ENCODE data around the gene ADGRL1.
"Not testable (repeated sequence)": the region's sequence is repeated elsewhere in the genome, so short reads cannot be mapped to it uniquely, and the experiment has no call there.

The ADGRL1 gene

DNA sequence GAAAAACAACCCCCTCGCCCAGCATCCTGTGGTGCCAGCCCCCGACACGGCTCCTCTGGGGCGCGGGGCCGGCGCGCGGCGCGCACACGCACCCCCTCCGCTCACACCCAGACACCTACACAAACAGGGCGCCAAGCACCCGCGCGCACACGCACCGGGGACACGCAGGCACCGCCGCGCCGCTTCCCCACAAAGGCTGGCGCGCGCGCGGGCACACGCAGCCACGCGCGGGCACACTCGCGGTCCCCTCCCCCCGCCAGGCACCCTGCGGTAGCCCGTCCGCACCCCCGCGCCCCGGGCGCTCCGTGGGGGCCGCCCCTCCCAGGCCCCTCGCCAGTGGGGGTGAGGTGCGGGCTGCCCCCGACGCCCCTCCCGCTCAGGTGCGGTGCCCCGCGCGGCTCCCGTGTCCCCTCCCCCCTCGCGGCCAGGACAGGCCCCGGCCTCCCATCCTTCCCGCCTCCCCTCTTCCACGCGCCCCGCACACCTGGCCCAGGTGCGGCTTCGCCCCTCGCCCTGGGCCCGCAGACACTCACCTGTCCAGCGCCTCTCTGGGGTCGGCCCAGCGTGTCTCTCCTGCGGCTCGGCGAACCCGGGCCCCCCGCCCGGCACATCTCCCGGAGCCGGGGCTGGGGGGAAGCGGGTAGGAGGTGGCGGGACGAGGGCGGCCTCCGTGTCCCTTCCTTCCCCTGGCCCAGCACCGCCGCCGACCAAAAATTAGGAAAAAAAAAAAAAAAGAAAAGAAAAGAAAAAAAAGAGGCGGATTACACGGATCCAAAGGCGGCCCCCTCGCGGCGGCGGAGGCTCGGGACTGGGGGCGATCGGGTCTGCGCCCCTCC, at the start of gene ADGRL1:
Gene ADGRL1, minus strand, starts transcription at position 718 of the 836 bp plus-strand sequence. CDS start 22,567 bp downstream, outside the sequence.
- DNase-seq, result peak; percentile 16

DNA sequence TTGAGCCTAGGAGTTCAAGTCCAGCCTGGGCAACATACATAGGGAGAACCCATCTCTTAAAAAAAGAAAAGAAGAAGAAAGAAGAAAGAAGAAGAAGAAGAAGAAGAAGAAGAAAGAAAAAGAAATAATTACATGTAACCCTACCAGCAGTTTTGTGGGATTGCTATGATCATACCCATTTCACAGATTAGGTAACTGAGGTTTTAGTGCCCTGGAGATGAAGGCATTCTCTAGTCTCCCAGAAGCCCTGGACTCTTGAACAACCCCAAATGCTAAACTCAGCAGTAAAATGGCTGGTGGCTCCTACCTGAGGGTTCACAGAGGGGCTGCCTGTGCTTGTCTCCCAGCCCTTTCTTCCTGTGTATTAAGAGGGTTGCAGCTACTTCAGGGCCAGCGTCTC, 49.3 kb upstream of the ADGRL1 start:
- not testable (repeated sequence) for DNase-seq

DNA sequence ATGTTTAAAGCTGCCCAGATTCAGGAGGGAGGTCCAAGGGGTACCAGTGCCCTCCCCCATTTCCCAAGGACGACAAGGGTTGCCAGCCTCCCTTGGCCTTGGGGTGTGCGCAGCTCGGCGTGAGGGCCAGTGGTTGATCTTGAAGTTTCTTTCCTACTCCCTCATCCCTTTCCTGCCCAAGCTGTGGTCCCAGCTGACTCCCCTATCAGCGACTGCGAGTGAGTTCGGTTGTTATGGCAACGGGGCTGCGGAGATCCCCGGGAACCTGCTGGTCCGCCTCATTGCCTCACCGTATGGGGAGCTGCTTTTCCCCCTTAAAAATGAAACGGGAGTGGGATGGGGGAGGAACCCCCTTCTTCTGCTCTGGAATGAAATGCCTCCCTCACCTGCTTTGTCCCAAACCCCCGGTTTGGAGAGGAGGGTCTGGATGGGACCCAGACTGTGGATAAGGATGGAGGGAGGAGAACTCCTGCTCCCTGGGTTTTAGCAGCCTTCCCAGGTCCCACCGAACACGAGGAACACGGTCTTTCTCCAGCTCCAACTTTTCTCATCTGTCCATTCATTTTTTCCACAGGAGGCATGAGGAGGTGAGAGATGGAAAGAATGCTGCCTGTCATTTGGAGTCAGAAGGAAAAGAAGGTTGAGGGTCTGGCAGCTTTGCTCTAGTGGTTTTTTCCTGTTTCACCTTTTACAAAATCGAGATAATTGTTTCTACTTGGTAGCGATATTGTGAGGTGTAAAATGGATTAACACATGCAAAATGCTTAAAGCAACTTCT, 48.0 kb upstream of the ADGRL1 start:
- DNase-seq, result not testable (repeated sequence)

DNA sequence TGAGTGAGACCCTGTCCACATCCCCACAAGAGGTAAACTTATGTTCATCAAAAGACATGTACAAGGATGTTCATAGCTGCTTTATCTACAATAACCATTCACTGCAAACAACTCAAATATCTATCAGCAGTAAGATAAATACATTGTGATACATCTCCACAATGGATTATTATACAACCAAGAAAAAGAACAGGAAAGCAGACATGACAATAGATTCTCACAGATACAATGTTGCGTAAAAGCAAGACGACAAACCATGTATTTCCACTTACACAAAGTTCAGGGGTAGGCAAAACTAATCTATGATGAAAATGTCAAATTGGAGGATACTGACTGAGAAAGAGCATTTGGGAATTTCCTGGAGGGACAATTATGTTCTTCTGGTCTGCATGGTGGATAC, 46.2 kb upstream of the ADGRL1 start:
- not testable (repeated sequence) for DNase-seq

DNA sequence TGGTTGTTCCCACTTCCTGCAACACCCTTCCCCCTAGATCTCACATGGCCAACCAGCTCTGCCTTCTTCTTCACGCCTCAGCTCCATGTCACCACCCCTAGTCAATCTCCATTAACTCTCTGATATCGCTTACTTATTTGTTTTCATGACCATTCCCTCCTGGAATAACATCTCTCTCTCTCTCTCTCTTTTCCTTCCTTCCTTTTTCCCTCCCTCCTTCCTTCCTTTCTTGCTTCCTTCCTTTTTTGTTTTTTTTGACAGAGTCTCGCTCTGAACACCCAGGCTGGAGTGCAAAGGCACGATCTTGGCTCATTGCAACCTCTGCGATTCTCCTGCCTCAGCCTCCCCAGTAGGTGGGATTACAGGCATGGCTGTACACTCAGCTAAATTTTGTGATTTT, 44.9 kb upstream of the ADGRL1 start:
- no peak for DNase-seq

DNA sequence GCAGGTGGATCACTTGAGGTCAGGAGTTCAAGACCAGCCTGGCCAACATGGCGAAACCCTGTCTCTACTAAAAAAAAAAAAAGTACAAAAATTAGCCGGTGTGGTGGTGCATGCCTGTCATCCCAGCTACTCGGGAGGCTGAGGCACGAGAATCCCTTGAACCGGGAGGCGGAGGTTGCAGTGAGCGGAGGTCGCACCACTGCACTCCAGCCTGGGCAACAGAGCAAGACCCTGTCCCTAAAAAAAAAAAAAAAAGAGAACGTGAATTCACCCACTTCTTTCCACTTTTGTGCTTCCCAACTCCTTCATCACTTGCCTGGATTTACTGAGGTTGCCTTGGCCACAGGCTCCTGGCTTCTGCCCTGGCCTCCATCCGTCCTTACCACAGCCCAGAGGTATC, 44.3 kb upstream of the ADGRL1 start:
- not testable (repeated sequence) for DNase-seq

DNA sequence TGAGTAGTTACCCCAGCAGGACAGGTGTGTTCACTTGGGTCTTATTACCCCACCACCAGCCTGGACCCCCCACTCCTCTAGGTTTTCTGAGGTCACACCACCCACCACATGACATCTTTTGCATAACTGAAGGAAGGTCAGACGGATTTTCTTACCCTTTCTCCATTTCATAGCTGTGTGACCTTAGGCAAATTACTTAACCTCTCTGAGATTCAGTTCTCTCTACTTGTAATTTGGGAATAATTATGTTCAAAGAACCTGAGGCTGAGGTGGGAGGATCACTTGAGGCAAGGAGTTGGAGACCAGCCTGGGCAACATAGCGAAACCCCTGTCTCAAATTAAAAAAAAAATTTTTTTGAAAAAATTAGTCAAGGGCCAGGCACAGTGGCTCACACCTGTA, 43.9 kb upstream of the ADGRL1 start:
- not testable (repeated sequence) for DNase-seq

DNA sequence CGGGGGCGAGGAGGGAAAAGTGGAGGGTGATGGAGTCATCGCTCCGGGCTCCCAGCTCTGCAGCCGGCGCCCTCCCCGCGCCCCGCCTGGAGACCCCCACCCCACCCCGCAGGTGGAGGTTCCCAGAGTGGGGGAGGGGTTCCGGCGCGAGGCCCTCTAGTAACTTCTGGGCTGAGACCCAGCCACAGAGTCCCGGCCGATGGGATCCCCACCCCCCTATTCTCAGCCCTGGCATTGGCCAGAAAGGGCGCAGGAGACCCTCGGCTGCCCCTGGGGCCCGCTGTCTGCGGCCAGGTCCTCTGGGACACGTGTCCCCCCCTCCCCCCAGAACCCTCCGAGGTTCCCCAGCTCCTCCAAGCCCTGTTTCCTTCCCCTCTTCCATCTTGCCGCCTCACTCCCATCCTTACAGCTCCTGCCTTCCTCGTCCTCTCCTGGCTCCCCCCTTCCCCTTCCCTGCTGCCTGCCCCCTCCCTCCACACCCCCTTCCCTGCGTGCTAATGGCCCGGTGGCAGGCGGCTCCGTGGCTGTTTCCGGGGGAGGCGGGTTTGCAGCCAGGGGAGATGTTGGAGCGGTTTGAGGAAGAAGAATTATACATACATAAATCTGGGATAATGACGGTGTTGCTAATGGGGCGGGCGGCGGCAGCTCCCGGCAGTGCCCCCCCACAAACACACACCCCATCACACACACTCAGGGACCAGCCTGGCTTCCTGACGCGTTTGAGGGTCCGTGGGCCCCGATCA, 43.2 kb upstream of the ADGRL1 start:
- peak; percentile 5 for DNase-seq

DNA sequence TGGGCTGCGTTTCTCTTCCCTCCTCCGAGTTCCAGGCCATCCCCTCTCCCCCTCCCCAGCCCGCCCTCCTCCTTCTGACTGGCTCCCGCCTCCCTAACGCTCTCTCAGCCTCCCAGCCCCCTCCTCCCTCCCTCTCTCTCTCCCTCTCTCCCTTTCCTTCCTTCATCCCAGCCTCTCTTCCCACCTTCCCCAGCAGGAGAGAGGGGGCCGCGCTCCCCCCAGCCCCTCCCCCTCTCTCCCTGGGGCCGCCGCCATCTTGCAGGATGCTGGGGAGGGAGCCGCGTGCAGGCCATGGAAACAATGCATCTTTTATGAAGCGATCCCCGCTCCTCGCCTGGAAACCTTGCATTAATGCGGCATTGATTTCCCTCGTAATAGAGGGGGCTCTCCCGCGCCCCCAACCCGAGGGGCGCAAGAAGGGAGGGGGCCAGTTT, 42.6 kb upstream of the ADGRL1 start:
- DNase-seq, result peak; percentile 55

DNA sequence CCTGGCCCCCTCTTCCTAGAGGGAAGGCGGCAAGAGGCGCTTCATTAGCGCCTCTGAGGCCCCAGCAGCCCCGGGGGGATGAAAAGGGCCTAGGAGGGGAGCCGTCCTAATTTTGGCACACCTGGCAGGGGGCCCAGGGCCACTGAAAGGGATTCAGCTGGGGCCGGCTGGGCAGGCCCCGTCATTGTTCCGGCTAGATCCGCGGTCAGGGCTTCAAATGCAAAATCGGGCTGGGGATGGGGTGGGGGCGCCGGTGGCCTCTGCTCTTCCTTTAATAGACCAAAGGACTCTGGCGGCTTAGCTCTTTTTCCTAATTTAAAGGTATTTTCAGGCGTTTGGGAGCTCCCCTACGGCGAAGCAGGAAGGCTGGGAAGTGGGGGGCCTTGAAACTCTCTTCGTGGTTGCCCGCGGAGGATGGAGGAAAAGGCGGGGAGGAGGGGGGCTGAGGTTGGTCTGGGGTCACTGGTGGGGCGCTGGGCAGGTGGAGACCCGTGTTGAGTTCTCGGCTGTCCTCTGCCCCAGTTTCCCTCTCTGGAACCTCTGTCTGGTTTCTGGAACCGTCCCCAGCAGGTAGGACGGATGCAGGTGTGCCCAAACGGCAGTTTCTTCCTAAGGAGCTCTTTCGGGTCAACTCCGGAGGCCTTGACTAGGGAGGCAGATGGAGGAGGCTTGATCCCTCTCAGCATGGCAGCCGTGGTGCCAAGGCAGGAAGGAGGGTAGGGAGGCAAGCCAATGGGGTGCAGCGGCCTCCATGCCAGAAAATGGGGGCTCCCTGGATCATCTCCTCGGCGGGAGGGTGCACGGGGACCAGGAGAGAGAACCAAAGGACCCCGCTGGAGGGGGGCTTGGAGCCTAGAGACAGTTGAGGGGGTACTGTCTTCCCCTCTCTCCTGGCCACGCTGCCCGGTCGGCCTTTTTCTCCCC, 41.8 kb upstream of the ADGRL1 start:
- peak; percentile 22 for DNase-seq

DNA sequence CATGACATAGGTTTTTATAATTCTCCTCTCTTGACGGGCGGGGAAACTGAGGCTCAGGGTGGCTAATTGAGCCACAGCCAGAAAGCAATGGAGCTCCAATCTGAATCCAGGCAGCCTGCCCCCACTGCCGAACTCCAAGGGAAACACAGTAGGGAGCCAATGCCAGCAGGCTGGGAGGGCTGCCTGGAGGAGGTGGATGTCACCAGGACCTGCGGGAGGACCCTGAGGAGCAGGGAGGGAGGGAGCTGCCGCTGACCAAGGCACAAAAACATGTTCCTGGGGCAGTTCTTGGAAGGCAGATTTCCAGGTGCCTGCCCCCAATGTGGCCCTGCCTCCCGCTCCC, 41.2 kb upstream of the ADGRL1 start:
- DNase-seq, result not testable (repeated sequence)

DNA sequence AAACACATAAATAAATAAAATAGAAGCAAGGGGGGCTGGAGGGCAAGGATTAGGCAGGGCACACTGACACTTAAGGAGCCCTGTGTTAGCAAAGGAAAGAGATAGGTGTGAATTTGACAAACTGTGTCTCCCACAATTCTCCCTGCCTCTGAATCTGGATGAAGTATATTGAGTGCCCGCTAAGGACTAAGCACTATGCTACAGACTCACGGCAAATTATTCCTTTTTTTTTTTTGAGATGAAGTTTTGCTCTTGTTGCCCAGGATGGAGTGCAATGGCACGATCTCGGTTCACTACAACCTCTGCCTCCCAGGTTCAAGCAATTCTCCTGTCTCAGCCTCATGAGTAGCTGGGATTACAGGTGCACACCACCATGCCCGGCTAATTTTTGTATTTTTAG, 38.4 kb upstream of the ADGRL1 start:
- not testable (repeated sequence) for DNase-seq

DNA sequence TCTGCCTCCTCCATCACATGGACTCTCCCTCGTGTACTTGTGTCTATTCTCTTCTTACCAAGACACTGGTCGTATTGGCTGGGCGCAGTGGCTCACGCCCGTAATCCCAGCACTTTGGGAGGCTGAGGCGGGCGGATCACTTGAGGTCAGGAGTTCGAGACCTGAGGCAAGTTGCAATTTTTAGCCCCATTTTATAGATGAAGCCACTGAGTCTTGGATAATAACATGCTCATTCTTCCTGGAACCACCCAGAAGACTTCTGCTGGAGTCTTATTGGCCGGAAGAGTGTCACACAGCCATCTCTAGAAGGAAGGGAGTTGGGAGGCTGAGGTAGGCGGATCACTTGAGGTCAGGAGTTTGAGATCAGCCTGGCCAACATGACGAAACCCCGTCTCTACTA, 37.7 kb upstream of the ADGRL1 start:
- DNase-seq, result not testable (repeated sequence)

DNA sequence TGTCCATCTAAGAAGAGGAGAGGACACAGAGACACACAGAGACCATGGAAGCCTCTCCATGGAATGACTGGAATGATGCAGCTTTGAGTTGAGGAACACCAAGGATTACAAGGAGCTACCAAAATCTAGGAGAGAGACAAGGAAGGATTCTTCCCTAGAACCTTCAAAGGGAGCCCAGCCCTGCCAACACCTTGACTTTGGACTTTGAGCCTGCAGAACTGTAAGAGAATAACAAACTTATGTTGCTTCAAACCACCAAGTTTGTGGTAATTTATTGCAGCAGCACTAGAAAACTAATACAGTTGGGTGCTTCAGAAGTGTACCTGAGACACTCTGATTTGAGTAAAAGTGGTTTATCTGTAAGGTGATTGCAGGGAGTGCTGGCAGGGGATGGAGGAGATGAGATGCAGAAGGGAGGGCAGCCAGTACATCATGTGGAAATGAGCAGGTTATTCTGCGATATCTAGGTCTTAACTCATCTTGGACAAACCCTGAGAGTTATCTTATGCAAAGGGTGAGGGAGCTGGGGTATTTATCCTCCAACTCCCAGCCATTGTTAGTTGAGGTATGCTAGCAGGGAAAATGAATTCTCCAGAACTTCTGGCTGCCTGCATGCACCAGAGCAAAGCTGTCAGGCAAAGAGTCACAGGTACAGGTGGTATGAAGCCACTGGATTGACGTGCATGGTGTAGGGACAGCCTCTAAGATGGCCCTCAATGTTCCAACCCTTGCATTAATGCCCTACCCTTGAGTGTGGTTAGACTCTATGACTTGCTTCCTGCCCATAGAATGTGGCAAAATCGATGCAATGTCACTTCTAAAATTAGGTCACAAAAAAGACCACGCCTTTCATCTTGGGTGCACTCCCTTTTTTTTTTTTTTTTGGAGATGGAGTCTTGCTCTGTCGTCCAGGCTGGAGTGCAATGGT, 31.3 kb upstream of the ADGRL1 start:
- no peak for DNase-seq

DNA sequence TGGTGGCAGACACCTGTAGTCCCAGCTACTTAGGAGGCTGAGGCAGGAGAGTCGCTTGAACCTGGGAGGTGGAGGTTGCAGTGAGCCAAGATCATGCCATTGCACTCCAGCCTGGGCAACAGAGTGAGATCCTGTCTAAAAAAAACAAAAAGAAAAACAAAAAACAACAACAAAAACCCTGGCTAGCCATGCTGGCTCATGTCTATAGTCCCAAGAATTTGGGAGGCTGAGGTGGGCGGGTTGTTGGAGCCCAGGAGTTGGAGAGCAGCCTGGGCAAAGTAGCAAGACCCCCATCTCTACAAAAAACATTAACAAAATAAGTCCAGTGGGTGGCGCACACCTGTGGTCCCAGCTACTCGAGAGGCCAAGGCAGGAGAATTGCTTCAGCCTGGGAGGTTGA, 27.0 kb upstream of the ADGRL1 start:
- not testable (repeated sequence) for DNase-seq

DNA sequence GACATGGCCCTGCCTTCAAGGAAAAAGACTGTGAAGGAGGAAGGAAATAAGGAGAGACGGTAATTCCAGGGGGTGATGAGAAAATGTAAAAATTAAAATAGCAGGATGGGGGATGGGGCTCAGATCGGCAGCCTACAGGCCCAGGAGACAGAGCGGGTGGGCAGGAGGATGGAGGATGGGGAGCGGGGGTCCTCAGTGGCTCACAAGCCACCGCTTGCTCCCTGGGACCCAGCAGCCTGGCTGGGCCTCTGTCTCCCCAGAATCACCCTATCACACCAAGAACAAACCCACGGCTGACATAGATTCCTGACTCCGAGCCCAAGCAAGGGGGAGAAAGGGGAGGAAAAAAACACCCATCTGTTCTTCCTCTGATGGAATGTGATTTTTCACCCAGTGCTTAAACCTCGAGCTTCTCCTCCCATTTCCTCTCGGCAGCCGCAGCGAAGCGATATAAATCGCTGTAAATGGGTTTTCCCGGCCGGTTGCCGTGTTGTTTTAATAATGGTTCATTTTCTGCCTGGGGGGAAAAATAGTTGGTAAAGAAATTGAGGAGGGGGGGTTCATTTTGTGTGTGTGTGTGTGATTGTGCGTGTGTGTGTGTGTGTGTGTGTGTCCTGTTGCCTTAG, 22.6 kb upstream of the ADGRL1 start:
- DNase-seq, result not testable (repeated sequence)

DNA sequence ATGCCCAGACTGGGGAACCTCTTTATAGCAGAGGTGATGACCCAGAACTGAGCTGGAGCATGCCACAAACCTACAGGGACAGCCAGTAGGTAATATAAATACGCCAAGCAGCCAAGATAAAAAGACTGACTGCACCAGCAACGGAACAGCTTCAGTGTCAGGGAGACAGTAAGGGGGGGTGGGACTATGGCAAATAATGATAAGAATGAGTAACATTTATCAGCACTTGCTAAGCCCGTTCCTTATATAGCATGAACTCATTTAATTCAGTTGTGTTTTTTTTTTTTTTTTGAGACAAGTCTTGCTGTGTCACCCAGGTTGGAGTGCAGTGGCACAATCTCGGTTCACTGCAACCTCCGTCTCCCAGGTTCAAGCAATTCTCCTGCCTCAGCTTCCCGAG, 20.5 kb upstream of the ADGRL1 start:
- DNase-seq, result not testable (repeated sequence)

DNA sequence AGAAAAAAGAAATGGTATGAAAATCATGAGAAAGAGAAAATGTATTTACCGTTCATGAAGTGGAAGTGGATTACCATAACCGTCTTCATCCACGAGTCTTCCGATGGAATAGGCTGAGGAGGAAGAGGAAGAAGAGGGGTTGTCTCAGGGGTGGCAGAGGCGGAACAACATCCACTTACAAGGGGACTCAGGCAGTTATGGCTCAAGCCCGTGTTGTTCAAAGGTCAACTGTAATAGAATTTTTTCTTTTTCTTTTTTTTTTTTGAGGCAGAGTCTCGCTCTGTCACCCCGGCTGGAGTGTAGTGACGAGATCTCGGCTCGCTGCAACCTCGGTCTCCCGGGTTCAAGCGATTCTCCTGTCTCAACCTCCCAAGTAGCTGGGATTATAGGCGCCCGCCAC, 16.9 kb upstream of the ADGRL1 start:
- no peak for DNase-seq

DNA sequence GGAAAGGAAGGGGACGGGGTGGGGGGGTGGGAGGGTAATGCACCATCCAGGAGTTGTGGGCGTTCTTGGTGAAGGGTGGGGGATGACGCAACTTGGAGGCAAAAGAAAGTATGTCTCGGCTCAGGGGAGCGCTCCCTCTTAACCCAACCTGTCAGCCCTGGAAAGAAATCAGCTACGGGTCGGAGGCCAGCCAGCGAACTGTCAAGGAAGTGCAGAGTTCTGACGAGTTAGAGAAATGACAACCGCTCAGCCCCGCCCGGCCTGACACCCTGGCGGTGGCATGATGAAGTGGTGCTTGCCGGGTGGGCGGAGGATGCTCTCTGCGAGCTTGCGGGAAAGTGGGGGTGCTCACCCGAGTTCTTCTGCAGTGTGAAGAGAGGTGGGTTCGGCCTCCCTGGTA, 15.4 kb upstream of the ADGRL1 start:
- DNase-seq, result not testable (repeated sequence)

DNA sequence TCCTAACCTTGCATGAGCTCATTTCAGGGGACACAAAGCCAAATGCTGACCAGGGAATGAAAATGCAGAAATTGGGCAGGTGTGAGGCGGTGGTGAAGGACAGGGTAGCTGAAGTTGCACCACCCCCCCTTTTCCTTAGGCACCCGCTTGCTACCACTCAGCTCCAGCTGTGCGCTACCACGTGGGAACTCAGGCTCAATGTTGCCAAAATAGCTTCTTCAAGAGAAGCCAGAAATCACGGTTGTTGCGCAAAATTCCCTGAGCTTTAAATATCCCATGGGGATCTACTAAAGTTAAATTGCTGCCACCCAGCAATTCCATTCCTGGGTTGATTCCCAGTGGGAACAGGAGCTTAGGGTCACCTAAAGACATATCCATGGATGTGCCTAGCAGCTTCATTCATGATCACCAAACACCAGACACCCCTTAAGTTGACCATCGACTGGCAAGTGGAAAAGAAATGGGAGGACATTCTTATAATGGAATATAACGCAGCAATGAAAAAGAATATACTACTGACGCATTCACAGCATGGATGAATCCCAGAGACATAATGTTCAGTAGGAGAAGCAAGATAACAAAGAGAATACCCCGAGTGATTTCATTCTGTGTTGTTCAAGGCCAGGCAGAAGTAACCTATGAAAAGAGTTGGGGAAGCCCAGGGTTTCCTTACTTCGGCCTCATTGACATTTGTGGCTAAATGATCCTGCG, 12.8 kb upstream of the ADGRL1 start:
- DNase-seq, result no peak

All from midbrain (tissue), 1 donor.